DOHH2 (cell line): ENCODE results near the gene NFIX.

Experiments used
- H3F3A ChIP-seq: fragments of 200-600 bp; sonication (generic), shearing (Covaris generic); 2 replicates; pipeline ENCODE4 v1.6.0; 2016; ENCODE audit warnings: antibody characterized with exemption, mild to moderate bottlenecking; ENCODE audit not compliant: control insufficient read depth, insufficient read depth
- H3K27ac ChIP-seq: fragments of 200-600 bp; sonication (generic); 2 replicates; pipeline ENCODE4 v1.5.1; 2014; ENCODE audit warnings: low read depth, mild to moderate bottlenecking, low read length, moderate library complexity
- H3K27me3 ChIP-seq: fragments of 200-600 bp; sonication (generic); 2 replicates; pipeline ENCODE4 v1.6.1; 2014; ENCODE audit warnings: mild to moderate bottlenecking, low read length, mixed read lengths; ENCODE audit not compliant: control insufficient read depth
- H3K36me3 ChIP-seq: fragments of 200-600 bp; sonication (generic); 2 replicates; pipeline ENCODE4 v1.6.1; 2014; ENCODE audit warnings: mild to moderate bottlenecking, low read length, moderate library complexity, mixed read lengths; ENCODE audit not compliant: control insufficient read depth
- H3K4me1 ChIP-seq: fragments of 200-600 bp; sonication (generic); 2 replicates; pipeline ENCODE4 v1.6.1; 2014; ENCODE audit warnings: mild to moderate bottlenecking, low read length, mixed read lengths; ENCODE audit not compliant: control insufficient read depth
- H3K4me2 ChIP-seq: fragments of 200-600 bp; sonication (generic); 2 replicates; pipeline ENCODE4 v1.6.0; 2014; ENCODE audit warnings: mild to moderate bottlenecking, low read length, moderate library complexity
- H3K4me3 ChIP-seq: fragments of 200-600 bp; sonication (generic); 2 replicates; pipeline ENCODE4 v1.5.1; 2014; ENCODE audit warnings: mild to moderate bottlenecking, low read length, mixed read lengths
- H3K79me2 ChIP-seq: fragments of 200-600 bp; sonication (generic); 2 replicates; pipeline ENCODE4 v1.6.1; 2014; ENCODE audit warnings: mild to moderate bottlenecking, low read length, mixed read lengths; ENCODE audit not compliant: control insufficient read depth
- H3K9me2 ChIP-seq: fragments of 200-600 bp; sonication (generic); replicated peaks from 2 replicates; pipeline ENCODE4 v1.6.1; 2014; ENCODE audit warnings: mild to moderate bottlenecking, low read length, mixed read lengths; ENCODE audit not compliant: control insufficient read depth
- H3K9me3 ChIP-seq: fragments of 200-600 bp; sonication (generic); 2 replicates; pipeline ENCODE4 v1.6.1; 2014; ENCODE audit warnings: antibody characterized with exemption, low read length, mixed read lengths; ENCODE audit not compliant: control insufficient read depth, insufficient read depth
- H4K20me1 ChIP-seq: fragments of 200-600 bp; sonication (generic); 2 replicates; pipeline ENCODE4 v1.6.0; 2014; ENCODE audit warnings: low read depth, mild to moderate bottlenecking, antibody characterized with exemption, low read length, moderate library complexity; ENCODE audit not compliant: control insufficient read depth, insufficient read depth
- CTCF ChIP-seq: fragments of 200-600 bp; sonication (generic); IDR thresholded peaks from one replicate; pipeline ENCODE4 v1.5.1; 2014; ENCODE audit warnings: antibody characterized with exemption, mild to moderate bottlenecking, low read depth, low read length; ENCODE audit not compliant: poor library complexity, severe bottlenecking
- EZH2phosphoT487 ChIP-seq: fragments of 200-600 bp; sonication (generic); IDR thresholded peaks from 2 replicates; pipeline ENCODE4 v1.6.1; 2017; ENCODE audit warnings: borderline replicate concordance, mild to moderate bottlenecking, antibody characterized with exemption, low read length, moderate library complexity, mixed read lengths

NFIX gene

GRCh38 chr19:12986726-12987125 lies 8.5 kb upstream of the NFIX start:
- no peaks in the 10 kb centered on the region for H3F3A ChIP-seq
- H3K4me3 ChIP-seq: no peak overlapping the region
- no peaks in the 10 kb centered on the region for H3K36me3 ChIP-seq
- H3K4me2 ChIP-seq: no peak overlapping the region
- no peaks in the 10 kb centered on the region for H3K79me2 ChIP-seq
- peaks cover 24% of the 10 kb centered on the region for H3K27me3 ChIP-seq
- H3K4me1 ChIP-seq: peaks cover 4% of the 10 kb centered on the region
- TF ChIP-seq EZH2phosphoT487 (no peak), CTCF (no peak)
- peaks cover 2% of the 10 kb centered on the region; the same call in 1 of the 2 replicates for H3K9me3 ChIP-seq
- no peaks in the 10 kb centered on the region for H3K9me2 ChIP-seq
- H3K27ac ChIP-seq: no peak overlapping the region
- no peaks in the 10 kb centered on the region for H4K20me1 ChIP-seq

- no peak overlapping the region for H3K4me3 ChIP-seq
These were observed 8.1 kb upstream of the NFIX start for GRCh38 chr19:12987190-12987589.

GRCh38 chr19:12987781-12988180 lies 7.5 kb upstream of the NFIX start:
- Histone ChIP-seq H3K27ac (no peak overlapping the region), H3K79me2 (no peaks in the 10 kb centered on the region), H3K9me3 (peaks cover 2% of the 10 kb centered on the region; the same call in 1 of the 2 replicates), H3K9me2 (no peaks in the 10 kb centered on the region), H4K20me1 (no peaks in the 10 kb centered on the region), H3K4me3 (no peak overlapping the region), H3K27me3 (peaks cover 18% of the 10 kb centered on the region), H3K36me3 (no peaks in the 10 kb centered on the region), H3K4me2 (no peak overlapping the region), H3K4me1 (peaks cover 4% of the 10 kb centered on the region), H3F3A (no peaks in the 10 kb centered on the region)
- TF ChIP-seq CTCF: no peak
- TF ChIP-seq EZH2phosphoT487: no peak

More at GRCh38 chr19:12987190-12987589, 8.1 kb upstream of the NFIX start:
- Histone ChIP-seq H3K4me2 (no peak overlapping the region), H3K79me2 (no peaks in the 10 kb centered on the region), H3K27me3 (peaks cover 23% of the 10 kb centered on the region), H3K27ac (no peak overlapping the region), H3K4me1 (peaks cover 4% of the 10 kb centered on the region), H4K20me1 (no peaks in the 10 kb centered on the region), H3K9me2 (no peaks in the 10 kb centered on the region), H3F3A (no peaks in the 10 kb centered on the region), H3K36me3 (no peaks in the 10 kb centered on the region), H3K9me3 (peaks cover 2% of the 10 kb centered on the region; the same call in 1 of the 2 replicates)
- TF ChIP-seq EZH2phosphoT487 (no peak), CTCF (no peak)

- Histone ChIP-seq H3K9me2 (no peaks in the 10 kb centered on the region), H3F3A (no peaks in the 10 kb centered on the region), H3K27ac (no peak overlapping the region), H3K4me1 (no peaks in the 10 kb centered on the region), H3K4me2 (no peak overlapping the region), H3K79me2 (no peaks in the 10 kb centered on the region), H3K4me3 (no peak overlapping the region), H3K9me3 (peaks cover 2% of the 10 kb centered on the region; the same call in 1 of the 2 replicates), H4K20me1 (no peaks in the 10 kb centered on the region), H3K27me3 (peaks cover 18% of the 10 kb centered on the region), H3K36me3 (no peaks in the 10 kb centered on the region)
- TF ChIP-seq EZH2phosphoT487 (no peak), CTCF (no peak)
These were observed 4.8 kb upstream of the NFIX start for GRCh38 chr19:12990431-12990830.
